ENCODE data around the gene KRTAP10-8.

- TF ChIP-seq PATZ1 (CRISPR knock-in tag; IDR thresholded peaks at IDR 0.05; ENCODE audit: borderline replicate concordance) (no peak), TSHZ2 (CRISPR knock-in tag; IDR thresholded peaks at IDR 0.05) (no peak), TCF4 (CRISPR knock-in tag; IDR thresholded peaks at IDR 0.05; ENCODE audit: borderline replicate concordance) (no peak), ZFP30 (CRISPR knock-in tag; IDR thresholded peaks at IDR 0.05) (no peak), CSDC2 (CRISPR knock-in tag; IDR thresholded peaks at IDR 0.05) (no peak), ZNF8 (CRISPR knock-in tag; IDR thresholded peaks at IDR 0.05) (no peak), BACH2 (CRISPR knock-in tag; IDR thresholded peaks at IDR 0.05; ENCODE audit: borderline replicate concordance) (no peak), ARNTL (CRISPR knock-in tag; IDR thresholded peaks at IDR 0.05; ENCODE audit: borderline replicate concordance, low read depth) (no peak)
These were observed 17.0 kb downstream of the KRTAP10-8 start for GRCh38 chr21:44628707-44629391.

Measured in SK-N-SH treated with all-trans-retinoic acid at 6 μM for 48 hours (cell line).